GM12878 (cell line): ENCODE results near the gene ETF1. TPM values are rescaled to one million over a fixed set of nuclear protein-coding genes. Genes with fewer than 3 reads are reported as not detected.

ENCODE experiments used
- ATAC-seq: fragments of 200-7000 bp; cut with Tn5 transposase; 3 replicates; pipeline ENCODE4 v1.9.1; 2020; ENCODE audit warnings: mild to moderate bottlenecking, moderate library complexity
- BruUV-seq: library from RNA; stranded (reverse); fragments of 400-500 nt; replicated peaks from 2 replicates; lab custom pipeline; 2021; lab: Mats Ljungman, UMichigan
- CTCF ChIA-PET: fragments of 300-600 bp; sonication (Branson Sonifier 250); formaldehyde crosslinking; extraction: SDS; loops from one replicate; lab custom pipeline; 2021; ENCODE audit warnings: inconsistent platforms; lab: Yijun Ruan, JAX
- POLR2A ChIA-PET: fragments of 350-600 bp; formaldehyde crosslinking; extraction: SDS; loops from one replicate; lab custom pipeline; 2021; ENCODE audit warnings: inconsistent platforms; lab: Charles Lee
- RAD21 ChIA-PET: fragments of 300-600 bp; sonication (Branson Sonifier 250); formaldehyde crosslinking; loops from one replicate; lab custom pipeline; 2023; ENCODE audit warnings: antibody characterized with exemption; ENCODE audit not compliant: unreplicated experiment; lab: Charles Lee
- SMC1A ChIA-PET: fragments of 300-600 bp; sonication (Branson Sonifier 250); formaldehyde crosslinking; loops from one replicate; lab custom pipeline; 2023; ENCODE audit not compliant: unreplicated experiment, uncharacterized antibody; lab: Charles Lee
- DNase-seq: peaks from one replicate; pipeline ENCODE4 v3.0.0-alpha.2; 2011; ENCODE audit warnings: low read depth, low spot score
- FAIRE-seq: peaks from 3 replicates; lab custom pipeline; 2011; peaks lifted over from hg19 to GRCh38; lab: Jason Lieb, UNC
- H2AFZ ChIP-seq: 2 replicates; pipeline ENCODE4 v1.6.0; 2011; ENCODE audit warnings: low read depth, low read length, control low read depth; ENCODE audit not compliant: control insufficient read depth
- H3K27ac ChIP-seq: 2 replicates; pipeline ENCODE4 v1.5.1; 2011; ENCODE audit warnings: control low read depth; ENCODE audit not compliant: control insufficient read depth, insufficient read depth
- H3K27me3 ChIP-seq, 2 experiments: replicated peaks in 1 of 2; 2 replicates each; pipeline versions ENCODE4 v1.6.0 to v1.6.1; 2011; ENCODE audit warnings: low read length in 1 of 2; ENCODE audit not compliant: control insufficient read depth in 2 of 2, insufficient read depth in 2 of 2
- H3K36me3 ChIP-seq, 2 experiments: 2 replicates each; pipeline ENCODE4 v1.5.1; 2011; ENCODE audit warnings: low read length in 1 of 2; ENCODE audit not compliant: control insufficient read depth in 2 of 2, insufficient read depth in 2 of 2
- H3K4me1 ChIP-seq: 2 replicates; pipeline ENCODE4 v1.6.1; 2011; ENCODE audit warnings: mild to moderate bottlenecking, low read length, moderate library complexity, mixed read lengths; ENCODE audit not compliant: control insufficient read depth, insufficient read depth
- H3K4me2 ChIP-seq: 2 replicates; pipeline ENCODE4 v1.6.0; 2011; ENCODE audit warnings: control low read depth; ENCODE audit not compliant: control insufficient read depth, insufficient read depth
- H3K4me3 ChIP-seq: fragments of 200-600 bp; sonication (generic); 2 replicates; pipeline ENCODE4 v1.5.1; 2016
- H3K79me2 ChIP-seq: 2 replicates; pipeline ENCODE4 v1.6.0; 2011; ENCODE audit warnings: low read length; ENCODE audit not compliant: control insufficient read depth, insufficient read depth
- H3K9ac ChIP-seq: 2 replicates; pipeline ENCODE4 v1.8.0; 2011; ENCODE audit warnings: low read length, control low read depth, mixed read lengths; ENCODE audit not compliant: control insufficient read depth, insufficient read depth
- H3K9me3 ChIP-seq: replicated peaks from 3 replicates; pipeline ENCODE4 v1.5.1; 2011; ENCODE audit warnings: mild to moderate bottlenecking, low read length; ENCODE audit not compliant: control insufficient read depth, insufficient read depth
- H4K20me1 ChIP-seq: 2 replicates; pipeline ENCODE4 v1.6.0; 2011; ENCODE audit not compliant: control insufficient read depth, insufficient read depth
- BACH1 ChIP-seq: fragments of 450-650 bp; IDR thresholded peaks from 2 replicates; pipeline ENCODE4 v1.6.1; 2017; ENCODE audit warnings: mild to moderate bottlenecking, borderline replicate concordance
- CBX5 ChIP-seq: sonication (generic); IDR thresholded peaks from 2 replicates; pipeline ENCODE4 v1.6.1; 2016; ENCODE audit warnings: low read depth, moderate library complexity, mild to moderate bottlenecking, inconsistent platforms
- CHD1 ChIP-seq: IDR thresholded peaks from 2 replicates; pipeline ENCODE4 v1.6.1; 2012; ENCODE audit warnings: low read depth, low read length, improper control_type of control experiment
- FOS ChIP-seq: IDR thresholded peaks from 3 replicates; pipeline ENCODE4 v1.6.1; 2011; ENCODE audit warnings: borderline replicate concordance; ENCODE audit not compliant: insufficient read length; ENCODE audit errors: extremely low read depth
- FOXK2 ChIP-seq: fragments of 450-650 bp; IDR thresholded peaks from 2 replicates; pipeline ENCODE4 v1.6.1; 2017; ENCODE audit warnings: mild to moderate bottlenecking, moderate library complexity
- GATAD2B ChIP-seq: fragments of 450-650 bp; conservative IDR thresholded peaks from 2 replicates; pipeline ENCODE4 v1.6.1; 2017; ENCODE audit warnings: low read depth, mild to moderate bottlenecking, moderate library complexity
- NRF1 ChIP-seq: conservative IDR thresholded peaks from 2 replicates; pipeline ENCODE4 v1.6.1; 2011; ENCODE audit warnings: mild to moderate bottlenecking, low read depth, low read length, improper control_type of control experiment
- PML ChIP-seq: IDR thresholded peaks from 2 replicates; pipeline ENCODE4 v1.6.1; 2012; ENCODE audit warnings: low read length, inconsistent platforms
- PRDM15 ChIP-seq: fragments of 450-650 bp; formaldehyde crosslinking; IDR thresholded peaks from 2 replicates; pipeline ENCODE4 v1.4.0; 2020; ENCODE audit warnings: mild to moderate bottlenecking, moderate library complexity
- RAD51 ChIP-seq: fragments of 450-650 bp; IDR thresholded peaks from 2 replicates; pipeline ENCODE4 v1.6.1; 2016; ENCODE audit warnings: moderate library complexity, mild to moderate bottlenecking, inconsistent platforms
- RUNX3 ChIP-seq: IDR thresholded peaks from 2 replicates; pipeline ENCODE4 v1.6.1; 2012; ENCODE audit warnings: low read length, inconsistent platforms
- SMAD5 ChIP-seq: IDR thresholded peaks from 2 replicates; pipeline ENCODE4 v1.6.1; 2016; ENCODE audit warnings: antibody characterized with exemption, low read depth
- SMARCA5 ChIP-seq: fragments of 450-650 bp; IDR thresholded peaks from 2 replicates; pipeline ENCODE4 v1.6.1; 2017; ENCODE audit warnings: mild to moderate bottlenecking
- ZNF24 ChIP-seq: fragments of 450-650 bp; IDR thresholded peaks from 2 replicates; pipeline ENCODE4 v1.6.1; 2017; ENCODE audit warnings: antibody characterized with exemption, mild to moderate bottlenecking
- ZNF592 ChIP-seq: fragments of 450-650 bp; IDR thresholded peaks from 2 replicates; pipeline ENCODE4 v1.6.1; 2017; ENCODE audit warnings: mild to moderate bottlenecking, moderate library complexity
- WGBS: methylation state at CpG from one replicate; pipeline ENCODE4 v1.1.6; 2016; ENCODE audit warnings: low lambda C conversion rate; ENCODE audit not compliant: insufficient replicate concordance, insufficient coverage; ENCODE audit errors: missing lambda C conversion rate; 5-methylcytosine and 5-hydroxymethylcytosine counted together
- in situ Hi-C: fragments of 300-500 bp; cut with MboI; formaldehyde crosslinking; loops from 9 replicates; pipeline ENCODE4 v1.14.3; 2018; ENCODE audit warnings: mixed read lengths
- intact Hi-C: fragments of 100-400 bp; cut with micrococcal nuclease; formaldehyde crosslinking; loops from one replicate; pipeline ENCODE4 v1.14.2; 2022; ENCODE audit not compliant: unreplicated experiment
- polyA plus RNA-seq, 11 experiments: library from polyadenylated mRNA; depleted of rRNA in 4 of 11; unstranded in 6 of 11; stranded (reverse) in 5 of 11; fragments of >200 nt; fragmentation: Nextera tagmentation in 4 of 11; fragmentation: Illumina TruSeq in 1 of 11; extraction: Ambion mirVana in 4 of 11; extraction: Trizol in 1 of 11; gene quantifications; 1 replicate in 1 of 11; 2 replicates in 10 of 11; pipeline versions ENCODE4 v1.2.1 to v1.2.3, GENCODE V29; 2011 to 2016; ENCODE audit warnings: inconsistent platforms in 2 of 11, missing spikeins in 2 of 11, low read depth in 1 of 11
- total RNA-seq, 4 experiments: library from RNA; depleted of rRNA in 3 of 4; stranded (reverse); fragments of >200 nt in 3 of 4; fragmentation: Illumina TruSeq in 1 of 4; extraction: Trizol in 1 of 4; gene quantifications; 2 replicates each; pipeline versions ENCODE4 v1.2.1 to v1.2.3, GENCODE V29; 2013 to 2021

ETF1 gene
- total and polyA plus RNA-seq, 10 of the 15 experiments (the other 5 are each of a cell fraction or from before 2014, with no cell fraction given) = 29.8 to 145 (median 108) TPM

- Histone ChIP-seq H3K4me3 (no peak overlapping the region), H3K27me3 (no peaks in the 10 kb centered on the region), H3K4me2 (no peak overlapping the region), H3K36me3 (peaks cover 0 to 4% of the 10 kb centered on the region in 2 experiments; a peak in 1 of 4 replicates), H3K9ac (no peak overlapping the region), H4K20me1 (no peaks in the 10 kb centered on the region), H3K79me2 (peaks cover 25% of the 10 kb centered on the region), H3K4me1 (no peaks in the 10 kb centered on the region), H3K9me3 (no peaks in the 10 kb centered on the region), H3K27ac (no peak overlapping the region), H2AFZ (no peak overlapping the region)
- WGBS = 76% methylated on average over 17 of the region's 17 CpGs
- SMC1A ChIA-PET = interaction anchor here (1.0 to 1.3 kb wide), 3 partner anchors 32 to 673 kb away, joined by 3 read pairs; no protein-coding TSS in a partner anchor
- ATAC-seq (no peak), FAIRE-seq (no peak), DNase-seq (no peak)
- CTCF ChIA-PET = interaction anchor here (0.9 to 1.4 kb wide), 5 partner anchors 16 to 684 kb away, joined by 3 to 5 read pairs (median 4); no protein-coding TSS in a partner anchor
- in situ Hi-C loops = loop anchor here (10.0 kb wide), 1 partner anchor 687 kb away; no protein-coding TSS in a partner anchor
- POLR2A ChIA-PET = interaction anchor here (1.0 to 2.1 kb wide), 2 partner anchors 12 to 225 kb away, joined by 3 to 10 read pairs; no protein-coding TSS in a partner anchor
- intact Hi-C loops = no loop called here
- RAD21 ChIA-PET = interaction anchor here (1.0 kb wide), 1 partner anchor 52 kb away, joined by 3 read pairs; no protein-coding TSS in a partner anchor
- BruUV-seq = no TSS peak
- TF ChIP-seq PML (no peak), FOXK2 (no peak), ZNF24 (no peak), RUNX3 (no peak), FOS (no peak), NRF1 (no peak), GATAD2B (no peak), RAD51 (no peak), BACH1 (no peak), SMAD5 (no peak), SMARCA5 (no peak), CHD1 (no peak), ZNF592 (no peak), PRDM15 (CRISPR knock-in tag) (no peak), CBX5 (no peak)
Observed at GRCh38 chr5:138577452-138577851, 34.4 kb upstream of the ETF1 start.
